ENCODE results near the gene DNAAF3.

DNA sequence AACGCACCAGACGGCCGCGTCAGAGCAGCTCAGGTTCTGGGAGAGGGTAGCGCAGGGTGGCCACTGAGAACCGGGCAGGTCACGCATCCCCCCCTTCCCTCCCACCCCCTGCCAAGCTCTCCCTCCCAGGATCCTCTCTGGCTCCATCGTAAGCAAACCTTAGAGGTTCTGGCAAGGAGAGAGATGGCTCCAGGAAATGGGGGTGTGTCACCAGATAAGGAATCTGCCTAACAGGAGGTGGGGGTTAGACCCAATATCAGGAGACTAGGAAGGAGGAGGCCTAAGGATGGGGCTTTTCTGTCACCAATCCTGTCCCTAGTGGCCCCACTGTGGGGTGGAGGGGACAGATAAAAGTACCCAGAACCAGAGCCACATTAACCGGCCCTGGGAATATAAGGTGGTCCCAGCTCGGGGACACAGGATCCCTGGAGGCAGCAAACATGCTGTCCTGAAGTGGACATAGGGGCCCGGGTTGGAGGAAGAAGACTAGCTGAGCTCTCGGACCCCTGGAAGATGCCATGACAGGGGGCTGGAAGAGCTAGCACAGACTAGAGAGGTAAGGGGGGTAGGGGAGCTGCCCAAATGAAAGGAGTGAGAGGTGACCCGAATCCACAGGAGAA is 50.9 kb downstream of the DNAAF3 start:
- no peak for TF ChIP-seq POLR2A (IDR thresholded peaks at IDR 0.05)
- TF ChIP-seq, protein P1, sequence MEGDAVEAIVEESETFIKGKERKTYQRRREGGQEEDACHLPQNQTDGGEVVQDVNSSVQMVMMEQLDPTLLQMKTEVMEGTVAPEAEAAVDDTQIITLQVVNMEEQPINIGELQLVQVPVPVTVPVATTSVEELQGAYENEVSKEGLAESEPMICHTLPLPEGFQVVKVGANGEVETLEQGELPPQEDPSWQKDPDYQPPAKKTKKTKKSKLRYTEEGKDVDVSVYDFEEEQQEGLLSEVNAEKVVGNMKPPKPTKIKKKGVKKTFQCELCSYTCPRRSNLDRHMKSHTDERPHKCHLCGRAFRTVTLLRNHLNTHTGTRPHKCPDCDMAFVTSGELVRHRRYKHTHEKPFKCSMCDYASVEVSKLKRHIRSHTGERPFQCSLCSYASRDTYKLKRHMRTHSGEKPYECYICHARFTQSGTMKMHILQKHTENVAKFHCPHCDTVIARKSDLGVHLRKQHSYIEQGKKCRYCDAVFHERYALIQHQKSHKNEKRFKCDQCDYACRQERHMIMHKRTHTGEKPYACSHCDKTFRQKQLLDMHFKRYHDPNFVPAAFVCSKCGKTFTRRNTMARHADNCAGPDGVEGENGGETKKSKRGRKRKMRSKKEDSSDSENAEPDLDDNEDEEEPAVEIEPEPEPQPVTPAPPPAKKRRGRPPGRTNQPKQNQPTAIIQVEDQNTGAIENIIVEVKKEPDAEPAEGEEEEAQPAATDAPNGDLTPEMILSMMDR (IDR thresholded peaks at IDR 0.05), result no peak
